ENCODE data around the gene LSM14A. TPM values are rescaled to one million over a fixed set of nuclear protein-coding genes. Genes with fewer than 3 reads are reported as not detected.

The LSM14A gene
- polyA plus RNA-seq, 1 experiment = 97.0 TPM

DNA sequence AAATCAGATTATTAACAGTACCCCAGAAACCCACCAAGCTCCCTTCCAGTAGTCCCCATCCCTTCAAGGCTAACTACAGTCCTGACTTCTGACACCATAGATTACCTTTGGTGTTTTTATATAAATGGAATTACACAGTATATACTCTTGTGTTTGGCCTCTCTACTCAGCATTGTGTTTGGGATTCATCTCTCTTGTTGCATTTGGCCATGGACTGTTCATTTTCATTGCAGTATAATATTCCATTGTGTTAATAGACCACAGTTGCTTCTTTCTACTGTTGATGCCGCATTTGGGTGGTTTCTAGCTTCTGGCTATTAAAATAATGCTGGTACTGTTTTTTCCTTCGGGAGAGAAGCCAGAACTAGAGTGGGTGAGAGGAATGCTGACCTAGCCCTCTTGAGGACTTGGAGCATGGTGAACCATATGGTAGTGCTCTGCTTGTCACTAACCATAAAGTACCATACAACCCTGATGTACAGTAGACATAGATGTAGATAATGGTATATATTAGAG is 63.2 kb downstream of the LSM14A start:
- no peak overlapping the region for H3K27ac ChIP-seq (ENCODE audit: low read depth, low read length)
- POLR2A ChIA-PET = no interaction called here
- no peak for DNase-seq (ENCODE audit: low read depth, low spot score)
- H3K9me3 ChIP-seq (ENCODE audit: control insufficient read depth, insufficient read depth, low read length) = no peaks in the 10 kb centered on the region
- H3K4me3 ChIP-seq (ENCODE audit: low read depth, low read length) = no peak overlapping the region
- TF ChIP-seq CTCF (IDR thresholded peaks at IDR 0.05; ENCODE audit: low read depth, low read length) = no peak
- CTCF ChIA-PET = interaction anchor here (1.6 kb wide), 1 partner anchor 15 kb away, joined by 7 read pairs; no protein-coding TSS in a partner anchor
- H3K27me3 ChIP-seq (ENCODE audit: control insufficient read depth, insufficient read depth, low read length) = no peaks in the 10 kb centered on the region

- ChIA-PET POLR2A (interaction anchor here (0.6 to 1.1 kb wide), 6 partner anchors 11 to 130 kb away, joined by 3 to 7 read pairs (median 4); no protein-coding TSS in a partner anchor), CTCF (interaction anchor here (1.0 to 1.4 kb wide), 5 partner anchors 8 to 110 kb away, joined by 3 to 6 read pairs (median 4); no protein-coding TSS in a partner anchor)
- H3K9me3 ChIP-seq (ENCODE audit: control insufficient read depth, insufficient read depth, low read length) = no peaks in the 10 kb centered on the region
- no peak overlapping the region for H3K4me3 ChIP-seq (ENCODE audit: low read depth, low read length)
- peak overlapping the region; percentile 3 for H3K27ac ChIP-seq (ENCODE audit: low read depth, low read length)
- no peaks in the 10 kb centered on the region for H3K27me3 ChIP-seq (ENCODE audit: control insufficient read depth, insufficient read depth, low read length)
- TF ChIP-seq CTCF (IDR thresholded peaks at IDR 0.05; ENCODE audit: low read depth, low read length) = no peak
- DNase-seq (ENCODE audit: low read depth, low spot score) = peak; percentile 69
These were observed 64.0 kb downstream of the LSM14A start for GRCh38 chr19:34236035-34236987.

- no peak for DNase-seq (ENCODE audit: low read depth, low spot score)
- H3K27me3 ChIP-seq (ENCODE audit: control insufficient read depth, insufficient read depth, low read length) = no peaks in the 10 kb centered on the region
- no peak for TF ChIP-seq CTCF (IDR thresholded peaks at IDR 0.05; ENCODE audit: low read depth, low read length)
- H3K27ac ChIP-seq (ENCODE audit: low read depth, low read length) = no peak overlapping the region
- ChIA-PET CTCF (interaction anchor here (1.0 to 1.4 kb wide), 4 partner anchors 9 to 109 kb away, joined by 4 to 6 read pairs (median 4); no protein-coding TSS in a partner anchor), POLR2A (interaction anchor here (1.0 kb wide), 1 partner anchor 12 kb away, joined by 3 read pairs; no protein-coding TSS in a partner anchor)
- no peak overlapping the region for H3K4me3 ChIP-seq (ENCODE audit: low read depth, low read length)
- H3K9me3 ChIP-seq (ENCODE audit: control insufficient read depth, insufficient read depth, low read length) = no peaks in the 10 kb centered on the region
These were observed 65.0 kb downstream of the LSM14A start for GRCh38 chr19:34237283-34237682.

GRCh38 chr19:34237939-34238338 is 65.6 kb downstream of the LSM14A start:
- POLR2A ChIA-PET = interaction anchor here (0.5 kb wide), 1 partner anchor 90 kb away, joined by 5 read pairs; no protein-coding TSS in a partner anchor
- TF ChIP-seq CTCF (IDR thresholded peaks at IDR 0.05; ENCODE audit: low read depth, low read length) = no peak
- H3K9me3 ChIP-seq (ENCODE audit: control insufficient read depth, insufficient read depth, low read length) = no peaks in the 10 kb centered on the region
- CTCF ChIA-PET = no interaction called here
- no peak overlapping the region for H3K4me3 ChIP-seq (ENCODE audit: low read depth, low read length)
- no peak overlapping the region for H3K27ac ChIP-seq (ENCODE audit: low read depth, low read length)
- no peak for DNase-seq (ENCODE audit: low read depth, low spot score)
- no peaks in the 10 kb centered on the region for H3K27me3 ChIP-seq (ENCODE audit: control insufficient read depth, insufficient read depth, low read length)

Data from AG04450 (cell line).